Nucleus accumbens (tissue), 56 donors: ENCODE measurements around the gene GPR119.
"Not testable (repeated sequence)": the region's sequence is repeated elsewhere in the genome, so short reads cannot be mapped to it uniquely, and the experiment has no call there.

Experiments used
- DNase-seq, 56 donors: peaks; one replicate each; lab custom pipeline; 2025; lab: John Stamatoyannopoulos, UW

GPR119 gene

GRCh38 chrX:130340271-130340670 lies 45.2 kb downstream of the GPR119 start:
- no peak for DNase-seq

DNA sequence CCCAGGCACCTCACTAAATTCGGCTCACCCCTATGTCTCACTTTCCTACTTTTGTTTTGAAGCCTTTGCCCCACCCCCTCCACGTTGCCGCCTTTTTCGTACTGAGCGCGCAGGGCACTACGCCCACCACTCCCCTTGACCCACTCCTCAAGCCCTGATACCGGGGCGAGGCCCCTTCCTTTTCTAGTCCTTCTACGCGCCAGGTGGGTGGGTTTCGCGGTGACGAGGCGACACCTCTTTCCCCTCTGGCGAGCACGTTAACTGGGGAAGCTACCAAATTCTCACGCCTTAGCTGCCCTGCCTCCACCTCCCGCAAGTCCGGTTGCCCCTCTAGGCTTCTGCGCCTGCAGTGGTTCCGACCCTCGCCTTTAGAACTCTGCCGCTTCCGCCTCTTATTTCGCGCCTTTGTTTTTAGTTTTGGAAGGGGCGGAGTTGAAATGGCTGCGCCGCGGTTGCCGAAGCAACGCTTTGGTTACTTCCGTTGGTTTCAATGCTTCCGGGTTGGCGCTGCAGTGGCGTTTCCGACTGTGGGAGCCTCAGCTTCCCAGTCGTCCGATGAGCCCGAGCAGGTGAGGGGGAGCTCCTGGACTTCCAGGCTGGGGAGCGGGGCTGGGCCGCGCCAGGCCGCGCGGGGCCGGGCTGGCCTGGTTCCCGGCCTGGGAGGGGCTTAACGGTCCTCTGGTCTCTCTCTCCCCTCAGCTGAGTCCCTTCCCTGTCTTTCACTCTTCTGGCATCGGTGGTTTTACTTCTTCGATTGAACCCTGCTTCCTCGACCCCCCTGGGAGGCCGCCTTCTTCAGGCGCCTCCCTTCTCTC lies 45.9 kb downstream of the GPR119 start, which contains the start of gene SLC25A14:
Gene SLC25A14 (plus strand): TSS at position 512 of the 815 bp plus-strand sequence. CDS start 360 bp downstream, outside the sequence.
- DNase-seq, result peak in 53 of 56 donors; percentile 0 to 77 (median 31)

GRCh38 chrX:130338869-130339268 lies 46.6 kb downstream of the GPR119 start:
- DNase-seq, result not testable (repeated sequence)

DNA sequence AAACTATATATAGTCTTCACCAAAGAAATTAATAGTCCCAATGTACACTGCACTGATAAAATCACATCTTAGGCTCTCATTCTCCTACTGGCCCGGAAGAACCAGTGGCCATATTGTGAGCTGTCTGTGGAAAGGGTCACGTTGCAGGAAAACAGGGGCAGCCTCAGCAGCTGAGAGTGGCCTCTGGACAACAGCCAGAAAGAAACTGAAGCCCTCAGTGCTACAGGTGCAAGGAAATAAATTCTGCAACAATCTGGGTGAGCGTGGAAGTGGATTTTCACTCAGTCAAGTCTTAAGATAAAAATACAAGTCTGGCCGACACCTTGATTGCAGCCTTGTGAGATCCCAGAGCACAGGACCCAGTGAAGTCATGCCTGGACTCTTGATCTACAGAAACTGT lies 48.9 kb downstream of the GPR119 start:
- DNase-seq, result no peak
